ENCODE measurements around the gene CCDC27. TPM values are rescaled to one million over a fixed set of nuclear protein-coding genes. Genes with fewer than 3 reads are reported as not detected.

Gene CCDC27
- total RNA-seq, 1 experiment from 2014 or later: not detected

- in situ Hi-C loops (cut with HindIII; ENCODE audit: low pct_unique_long_range_greater_than_20kb, low sequenced_read_pairs) (no loop called here), intact Hi-C loops (cut with micrococcal nuclease; ENCODE audit: unreplicated experiment) (no loop called here)
- Histone ChIP-seq H3K27me3 (ENCODE audit: control insufficient read depth, insufficient read depth, low read length) (no peaks in the 10 kb centered on the region), H3K36me3 (ENCODE audit: control insufficient read depth, insufficient read depth, low read length) (no peaks in the 10 kb centered on the region), H3K9me3 (ENCODE audit: control insufficient read depth, insufficient read depth, low read depth, low read length) (no peaks in the 10 kb centered on the region), H3K4me3 (ENCODE audit: low read depth in 2 of 2, low read length in 2 of 2) (no peak overlapping the region), H3K4me1 (ENCODE audit: control insufficient read depth, insufficient read depth, low read length) (peaks cover 8% of the 10 kb centered on the region), H3K27ac (ENCODE audit: low read length) (no peak overlapping the region)
- DNase-seq (ENCODE audit: low read depth, low spot score): no peak
- BruUV-seq (replicated peaks): no TSS peak
- no peak for TF ChIP-seq SIN3A (IDR thresholded peaks at IDR 0.05; ENCODE audit: borderline replicate concordance, insufficient read depth, low read depth, low read length)
- TF ChIP-seq POLR2AphosphoS5 (IDR thresholded peaks at IDR 0.05; ENCODE audit: low read depth, low read length): no peak
- TF ChIP-seq REST (IDR thresholded peaks at IDR 0.05; ENCODE audit: insufficient read depth in 1 of 2, low read depth in 2 of 2, low read length in 1 of 2): no peak
- TF ChIP-seq CTCF (IDR thresholded peaks at IDR 0.05): no peak
- TF ChIP-seq TCF7L2 (IDR thresholded peaks at IDR 0.05; ENCODE audit: low read depth, low read length): no peak
- ChIA-PET POLR2A (no interaction called here), CTCF (no interaction called here)
- ATAC-seq: no peak
These were observed 2.7 kb upstream of the CCDC27 start for GRCh38 chr1:3749512-3749911.

- DNase-seq (ENCODE audit: low read depth, low spot score) (no peak), ATAC-seq (no peak)
- BruUV-seq (replicated peaks): no TSS peak
- in situ Hi-C loops (cut with HindIII; ENCODE audit: low pct_unique_long_range_greater_than_20kb, low sequenced_read_pairs): no loop called here
- Histone ChIP-seq H3K9me3 (ENCODE audit: control insufficient read depth, insufficient read depth, low read depth, low read length) (no peaks in the 10 kb centered on the region), H3K36me3 (ENCODE audit: control insufficient read depth, insufficient read depth, low read length) (no peaks in the 10 kb centered on the region), H3K27me3 (ENCODE audit: control insufficient read depth, insufficient read depth, low read length) (no peaks in the 10 kb centered on the region), H3K4me1 (ENCODE audit: control insufficient read depth, insufficient read depth, low read length) (peaks cover 8% of the 10 kb centered on the region), H3K27ac (ENCODE audit: low read length) (no peak overlapping the region), H3K4me3 (ENCODE audit: low read depth in 2 of 2, low read length in 2 of 2) (no peak overlapping the region)
- intact Hi-C loops (cut with micrococcal nuclease; ENCODE audit: unreplicated experiment): no loop called here
- CTCF ChIA-PET: no interaction called here
- TF ChIP-seq SIN3A (IDR thresholded peaks at IDR 0.05; ENCODE audit: borderline replicate concordance, insufficient read depth, low read depth, low read length): no peak
- no peak for TF ChIP-seq POLR2AphosphoS5 (IDR thresholded peaks at IDR 0.05; ENCODE audit: low read depth, low read length)
- TF ChIP-seq REST (IDR thresholded peaks at IDR 0.05; ENCODE audit: insufficient read depth in 1 of 2, low read depth in 2 of 2, low read length in 1 of 2): no peak
- no peak for TF ChIP-seq TCF7L2 (IDR thresholded peaks at IDR 0.05; ENCODE audit: low read depth, low read length)
- no peak for TF ChIP-seq CTCF (IDR thresholded peaks at IDR 0.05)
- POLR2A ChIA-PET: no interaction called here
These were observed 1.5 kb upstream of the CCDC27 start for GRCh38 chr1:3750741-3751140.
